H9 (cell line): ENCODE results near the gene IFNL3. TPM values are rescaled to one million over a fixed set of nuclear protein-coding genes. Genes with fewer than 3 reads are reported as not detected.

Experiments
- DNase-seq: peaks from one replicate; pipeline ENCODE4 v3.0.0-alpha.2; 2017
- H2AFZ ChIP-seq: one replicate; pipeline ENCODE4 v1.6.1; 2013; ENCODE audit warnings: mild to moderate bottlenecking, low read length, control low read depth, moderate library complexity
- H2AK5ac ChIP-seq: 2 replicates; pipeline ENCODE4 v1.6.1; 2013; ENCODE audit warnings: low read length, control low read depth, mixed read lengths; ENCODE audit not compliant: insufficient read length
- H2BK120ac ChIP-seq: one replicate; pipeline ENCODE4 v1.6.1; 2013; ENCODE audit warnings: low read depth, mild to moderate bottlenecking, low read length, control low read depth, inconsistent platforms; ENCODE audit not compliant: poor library complexity, severe bottlenecking
- H2BK12ac ChIP-seq: 2 replicates; pipeline ENCODE4 v1.6.1; 2013; ENCODE audit warnings: low read length, control low read depth, mixed read lengths, low read depth; ENCODE audit not compliant: insufficient read length
- H2BK15ac ChIP-seq: 2 replicates; pipeline ENCODE4 v1.6.1; 2013; ENCODE audit warnings: low read depth, low read length, control low read depth
- H2BK20ac ChIP-seq: one replicate; pipeline ENCODE4 v1.6.1; 2013; ENCODE audit warnings: low read depth, mild to moderate bottlenecking, low read length, control low read depth, inconsistent platforms; ENCODE audit not compliant: poor library complexity, severe bottlenecking
- H2BK5ac ChIP-seq: 2 replicates; pipeline ENCODE4 v1.6.1; 2013; ENCODE audit warnings: low read length, control low read depth, mixed read lengths; ENCODE audit not compliant: insufficient read length
- H3K14ac ChIP-seq: 2 replicates; pipeline ENCODE4 v1.6.1; 2013; ENCODE audit warnings: low read length, control low read depth; ENCODE audit not compliant: insufficient read depth
- H3K18ac ChIP-seq: 2 replicates; pipeline ENCODE4 v1.6.1; 2013; ENCODE audit warnings: low read depth, mild to moderate bottlenecking, mixed read lengths, low read length, control low read depth; ENCODE audit not compliant: insufficient read length
- H3K23ac ChIP-seq: 2 replicates; pipeline ENCODE4 v1.6.1; 2013; ENCODE audit warnings: low read length, control low read depth, mixed read lengths, low read depth; ENCODE audit not compliant: insufficient read length
- H3K23me2 ChIP-seq: 2 replicates; pipeline ENCODE4 v1.6.1; 2013; ENCODE audit warnings: low read depth, mild to moderate bottlenecking, mixed read lengths, low read length, control low read depth; ENCODE audit not compliant: insufficient read length, poor library complexity, severe bottlenecking
- H3K27ac ChIP-seq: 2 replicates; pipeline ENCODE4 v1.5.1; 2013; ENCODE audit warnings: low read length, control low read depth, mixed read lengths, low read depth; ENCODE audit not compliant: insufficient read length
- H3K27me3 ChIP-seq: 2 replicates; pipeline ENCODE4 v1.6.1; 2013; ENCODE audit warnings: low read length, control low read depth, inconsistent platforms; ENCODE audit not compliant: insufficient read depth
- H3K4ac ChIP-seq: 2 replicates; pipeline ENCODE4 v1.6.1; 2013; ENCODE audit warnings: low read depth, mild to moderate bottlenecking, control low read depth, inconsistent platforms, low read length, moderate library complexity
- H3K4me1 ChIP-seq: 2 replicates; pipeline ENCODE4 v1.6.1; 2013; ENCODE audit warnings: low read length, control low read depth, inconsistent platforms; ENCODE audit not compliant: insufficient read depth
- H3K4me2 ChIP-seq: 2 replicates; pipeline ENCODE4 v1.6.1; 2013; ENCODE audit warnings: low read length, control low read depth, mixed read lengths; ENCODE audit not compliant: insufficient read length, insufficient read depth
- H3K56ac ChIP-seq: 2 replicates; pipeline ENCODE4 v1.6.1; 2013; ENCODE audit warnings: low read depth, mild to moderate bottlenecking, mixed read lengths, low read length, control low read depth; ENCODE audit not compliant: insufficient read length
- H3K79me1 ChIP-seq: 2 replicates; pipeline ENCODE4 v1.6.1; 2013; ENCODE audit warnings: low read depth, mild to moderate bottlenecking, moderate library complexity, low read length, control low read depth, inconsistent platforms; ENCODE audit not compliant: insufficient read depth, poor library complexity, severe bottlenecking
- H3K79me2 ChIP-seq: 2 replicates; pipeline ENCODE4 v1.6.1; 2013; ENCODE audit warnings: low read length, control low read depth, inconsistent platforms; ENCODE audit not compliant: insufficient read depth
- H3K9ac ChIP-seq: 2 replicates; pipeline ENCODE4 v1.6.1; 2013; ENCODE audit warnings: low read length, control low read depth, mixed read lengths; ENCODE audit not compliant: insufficient read length; ENCODE audit errors: extremely low read depth
- H3K9me3 ChIP-seq: one replicate; pipeline ENCODE4 v1.6.1; 2013; ENCODE audit warnings: low read depth, low read length, inconsistent platforms; ENCODE audit not compliant: control insufficient read depth
- H3T11ph ChIP-seq: one replicate; pipeline ENCODE4 v1.6.1; 2013; ENCODE audit warnings: mild to moderate bottlenecking, low read length, control low read depth, inconsistent platforms
- H4K20me1 ChIP-seq: one replicate; pipeline ENCODE4 v1.6.1; 2013; ENCODE audit not compliant: control insufficient read depth, insufficient read length, insufficient read depth
- H4K5ac ChIP-seq: 2 replicates; pipeline ENCODE4 v1.6.1; 2013; ENCODE audit warnings: low read depth, mild to moderate bottlenecking, mixed read lengths, low read length, control low read depth; ENCODE audit not compliant: insufficient read length
- H4K8ac ChIP-seq: replicated peaks from 2 replicates; pipeline ENCODE4 v1.6.1; 2013; ENCODE audit warnings: low read length, control low read depth, mixed read lengths, low read depth; ENCODE audit not compliant: insufficient read length
- H4K91ac ChIP-seq: 2 replicates; pipeline ENCODE4 v1.6.1; 2013; ENCODE audit warnings: low read depth, mild to moderate bottlenecking, moderate library complexity, mixed read lengths, low read length, control low read depth; ENCODE audit not compliant: insufficient read length
- H3K27ac Mint-ChIP-seq, 3 experiments: 2 replicates in 2 of 3; 3 replicates in 1 of 3; pipeline ENCODE4 v1.8.0; 2020 to 2021; ENCODE audit warnings: mixed read lengths in 3 of 3, mild to moderate bottlenecking in 1 of 3, moderate library complexity in 1 of 3
- H3K27me3 Mint-ChIP-seq: 2 replicates; pipeline ENCODE4 v1.8.0; 2021; ENCODE audit warnings: low read depth, mild to moderate bottlenecking, moderate library complexity, mixed read lengths
- H3K36me3 Mint-ChIP-seq, 3 experiments: 2 replicates in 2 of 3; 3 replicates in 1 of 3; pipeline ENCODE4 v1.8.0; 2020 to 2021; ENCODE audit warnings: low read depth in 3 of 3, mixed read lengths in 3 of 3; ENCODE audit not compliant: insufficient read depth in 1 of 3
- H3K4me1 Mint-ChIP-seq, 2 experiments: 2 replicates each; pipeline ENCODE4 v1.8.0; 2020; ENCODE audit warnings: mixed read lengths in 2 of 2
- H3K4me3 Mint-ChIP-seq, 2 experiments: 2 replicates in 1 of 2; 3 replicates in 1 of 2; pipeline ENCODE4 v1.8.0; 2020 to 2021; ENCODE audit warnings: mild to moderate bottlenecking in 2 of 2, mixed read lengths in 2 of 2, moderate library complexity in 1 of 2
- H3K9me3 Mint-ChIP-seq, 2 experiments: 2 replicates in 1 of 2; 3 replicates in 1 of 2; pipeline ENCODE4 v1.8.0; 2020; ENCODE audit warnings: mild to moderate bottlenecking in 2 of 2, mixed read lengths in 2 of 2, moderate library complexity in 1 of 2
- WGBS: extraction: QIAGEN DNeasy Blood & Tissue Kit; methylation state at CpG from one replicate; pipeline ENCODE4 v1.1.7; 2013; ENCODE audit warnings: missing lambda C conversion rate, low lambda C conversion rate, mixed read lengths; ENCODE audit not compliant: insufficient read length; ENCODE audit errors: extremely low coverage; 5-methylcytosine and 5-hydroxymethylcytosine counted together
- total RNA-seq: library from RNA; stranded (reverse); gene quantifications from 2 replicates; pipeline ENCODE4 v1.2.1, GENCODE V29; 2021
- TF ChIP-seq, protein P1 (sequence below): fragments of 200-600 bp; sonication (generic); conservative IDR thresholded peaks from 3 replicates; pipeline ENCODE4 v1.8.0; 2021; ENCODE audit warnings: antibody characterized with exemption, mild to moderate bottlenecking

The IFNL3 gene
- total RNA-seq, 1 experiment from 2014 or later, result not detected

DNA sequence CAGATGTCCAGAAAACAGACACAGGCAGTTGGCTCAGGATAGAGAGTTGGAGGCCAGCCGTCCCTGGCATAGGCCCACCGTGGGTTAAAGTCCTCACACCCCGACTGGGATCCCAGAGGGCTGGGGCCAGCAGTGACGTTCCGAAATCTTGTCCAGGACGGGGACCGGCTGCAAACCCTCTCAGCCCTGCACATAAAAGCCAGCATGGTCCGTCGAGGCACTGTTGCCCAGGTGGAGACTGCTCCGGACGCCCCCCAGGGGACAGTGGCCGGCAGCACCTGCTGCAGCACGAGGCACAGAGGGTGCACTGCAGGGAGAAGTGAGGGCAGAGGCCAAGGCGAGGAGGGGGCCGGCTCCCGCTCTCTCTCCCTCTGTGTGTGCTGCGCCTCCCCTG, 19.1 kb upstream of the IFNL3 start:
- H2BK120ac ChIP-seq, result no peak overlapping the region
- no peaks in the 10 kb centered on the region; a peak in 2 of 7 replicates for H3K36me3 Mint-ChIP-seq
- peak overlapping the region; percentile 31 for H3K4me2 ChIP-seq

More for the DNA sequence above, 19.1 kb upstream of the IFNL3 start:
- H3K9me3 ChIP-seq, result no peaks in the 10 kb centered on the region
- Mint-ChIP-seq H3K27me3 (peaks cover 85% of the 10 kb centered on the region), H3K27ac (no peak overlapping the region), H3K4me3 (peak overlapping the region in 1 of 2 experiments; percentile 77; a peak in 3 of 5 replicates), H3K9me3 (peaks cover 4 to 9% of the 10 kb centered on the region in 2 experiments; a peak in 3 of 5 replicates), H3K4me1 (peaks cover 5 to 16% of the 10 kb centered on the region in 2 experiments)
- H2AK5ac ChIP-seq, result no peak overlapping the region
- peaks cover 36% of the 10 kb centered on the region for H3K27me3 ChIP-seq
- no peaks in the 10 kb centered on the region for H4K20me1 ChIP-seq
- no peak overlapping the region for H3K9ac ChIP-seq
- no peak overlapping the region for H2BK20ac ChIP-seq
- H3K14ac ChIP-seq, result no peak overlapping the region
- peak; percentile 60 for DNase-seq
- no peaks in the 10 kb centered on the region for H3K4me1 ChIP-seq
- H2BK5ac ChIP-seq, result no peak overlapping the region
- no peak overlapping the region for H3K27ac ChIP-seq
- TF ChIP-seq, protein P1, sequence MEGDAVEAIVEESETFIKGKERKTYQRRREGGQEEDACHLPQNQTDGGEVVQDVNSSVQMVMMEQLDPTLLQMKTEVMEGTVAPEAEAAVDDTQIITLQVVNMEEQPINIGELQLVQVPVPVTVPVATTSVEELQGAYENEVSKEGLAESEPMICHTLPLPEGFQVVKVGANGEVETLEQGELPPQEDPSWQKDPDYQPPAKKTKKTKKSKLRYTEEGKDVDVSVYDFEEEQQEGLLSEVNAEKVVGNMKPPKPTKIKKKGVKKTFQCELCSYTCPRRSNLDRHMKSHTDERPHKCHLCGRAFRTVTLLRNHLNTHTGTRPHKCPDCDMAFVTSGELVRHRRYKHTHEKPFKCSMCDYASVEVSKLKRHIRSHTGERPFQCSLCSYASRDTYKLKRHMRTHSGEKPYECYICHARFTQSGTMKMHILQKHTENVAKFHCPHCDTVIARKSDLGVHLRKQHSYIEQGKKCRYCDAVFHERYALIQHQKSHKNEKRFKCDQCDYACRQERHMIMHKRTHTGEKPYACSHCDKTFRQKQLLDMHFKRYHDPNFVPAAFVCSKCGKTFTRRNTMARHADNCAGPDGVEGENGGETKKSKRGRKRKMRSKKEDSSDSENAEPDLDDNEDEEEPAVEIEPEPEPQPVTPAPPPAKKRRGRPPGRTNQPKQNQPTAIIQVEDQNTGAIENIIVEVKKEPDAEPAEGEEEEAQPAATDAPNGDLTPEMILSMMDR, result peak; percentile 35; the same call in 1 of the 3 replicates
- no peak overlapping the region for H4K91ac ChIP-seq
- H4K5ac ChIP-seq, result no peak overlapping the region
- H3K23me2 ChIP-seq, result peaks cover 5% of the 10 kb centered on the region
- H3K56ac ChIP-seq, result no peak overlapping the region
- no peak overlapping the region for H3K18ac ChIP-seq
- H2AFZ ChIP-seq, result no peak overlapping the region
- no peak overlapping the region for H2BK12ac ChIP-seq
- no peak overlapping the region for H3K23ac ChIP-seq
- no CpG with 5 or more reads among the region's 17 CpGs for WGBS
- no peak overlapping the region for H3K4ac ChIP-seq
- no peaks in the 10 kb centered on the region for H3K79me1 ChIP-seq
- H4K8ac ChIP-seq, result no peak overlapping the region
- no peak overlapping the region for H2BK15ac ChIP-seq
- no peak overlapping the region for H3T11ph ChIP-seq
- no peaks in the 10 kb centered on the region for H3K79me2 ChIP-seq
